OCI-LY3 (cell line): ENCODE measurements around the gene ZNF598.

ENCODE experiments used
- H2AFZ ChIP-seq: fragments of 200-600, 300-600 bp; shearing (Covaris generic); 2 replicates; pipeline ENCODE4 v1.6.0; 2014; ENCODE audit warnings: antibody characterized with exemption, low read depth, low read length
- H3K27ac ChIP-seq: fragments of 200-600, 300-600 bp; sonication (generic); 2 replicates; pipeline ENCODE4 v1.5.1; 2014; ENCODE audit warnings: mild to moderate bottlenecking, low read length, moderate library complexity, mixed read lengths
- H3K27me3 ChIP-seq: fragments of 200-600, 300-600 bp; sonication (generic); 2 replicates; pipeline ENCODE4 v1.6.1; 2014; ENCODE audit warnings: low read depth, low read length, mixed read lengths
- H3K36me3 ChIP-seq: fragments of 200-600, 300-600 bp; sonication (generic); replicated peaks from 2 replicates; pipeline ENCODE3; 2014; ENCODE audit warnings: low read depth, low read length, mixed read lengths
- H3K4me1 ChIP-seq: fragments of 300-600, 200-600 bp; sonication (generic); 2 replicates; pipeline ENCODE4 v1.6.1; 2014; ENCODE audit warnings: low read length, mixed read lengths
- H3K4me2 ChIP-seq: fragments of 200-600, 300-600 bp; sonication (generic); 2 replicates; pipeline ENCODE4 v1.6.1; 2014; ENCODE audit warnings: low read length, mixed read lengths
- H3K4me3 ChIP-seq: fragments of 300-600, 200-600 bp; sonication (generic); 2 replicates; pipeline ENCODE4 v1.5.1; 2014; ENCODE audit warnings: antibody characterized with exemption, mild to moderate bottlenecking, low read length, moderate library complexity
- H3K79me2 ChIP-seq: fragments of 300-600, 200-600 bp; shearing (Covaris generic); 2 replicates; pipeline ENCODE4 v1.6.1; 2014; ENCODE audit warnings: mild to moderate bottlenecking, low read length, mixed read lengths
- H3K9ac ChIP-seq: fragments of 300-600, 200-600 bp; shearing (Covaris generic); 2 replicates; pipeline ENCODE4 v1.6.0; 2014; ENCODE audit warnings: mild to moderate bottlenecking, low read length, moderate library complexity
- H3K9me3 ChIP-seq: fragments of 200-600, 300-600 bp; shearing (Covaris generic); 2 replicates; pipeline ENCODE4 v1.6.1; 2014; ENCODE audit warnings: low read length, mixed read lengths; ENCODE audit not compliant: insufficient read depth
- H4K20me1 ChIP-seq: fragments of 200-600, 300-600 bp; sonication (generic); 2 replicates; pipeline ENCODE4 v1.6.1; 2016; ENCODE audit warnings: low read length, mixed read lengths; ENCODE audit not compliant: insufficient read depth
- CTCF ChIP-seq: fragments of 200-600, 300-600 bp; sonication (generic); IDR thresholded peaks from 2 replicates; pipeline ENCODE4 v1.5.1; 2014; ENCODE audit warnings: antibody characterized with exemption, low read length, low read depth
- EZH2phosphoT487 ChIP-seq: fragments of 200-600 bp; shearing (Covaris generic); IDR thresholded peaks from 2 replicates; pipeline ENCODE4 v1.6.1; 2018; ENCODE audit warnings: antibody characterized with exemption, mixed run types, low read depth

The ZNF598 gene

GRCh38 chr16:2025251-2025650, 15.6 kb upstream of the ZNF598 start:
- Histone ChIP-seq H3K4me1 (peaks cover 10% of the 10 kb centered on the region; the same call in 1 of the 2 replicates), H3K79me2 (no peaks in the 10 kb centered on the region), H4K20me1 (no peaks in the 10 kb centered on the region), H3K27me3 (peaks cover 28% of the 10 kb centered on the region), H3K27ac (no peak overlapping the region), H3K36me3 (no peaks in the 10 kb centered on the region), H2AFZ (no peak overlapping the region), H3K9me3 (no peaks in the 10 kb centered on the region), H3K4me2 (no peak overlapping the region), H3K9ac (no peak overlapping the region), H3K4me3 (no peak overlapping the region)
- no peak for TF ChIP-seq EZH2phosphoT487
- TF ChIP-seq CTCF = no peak

DNA sequence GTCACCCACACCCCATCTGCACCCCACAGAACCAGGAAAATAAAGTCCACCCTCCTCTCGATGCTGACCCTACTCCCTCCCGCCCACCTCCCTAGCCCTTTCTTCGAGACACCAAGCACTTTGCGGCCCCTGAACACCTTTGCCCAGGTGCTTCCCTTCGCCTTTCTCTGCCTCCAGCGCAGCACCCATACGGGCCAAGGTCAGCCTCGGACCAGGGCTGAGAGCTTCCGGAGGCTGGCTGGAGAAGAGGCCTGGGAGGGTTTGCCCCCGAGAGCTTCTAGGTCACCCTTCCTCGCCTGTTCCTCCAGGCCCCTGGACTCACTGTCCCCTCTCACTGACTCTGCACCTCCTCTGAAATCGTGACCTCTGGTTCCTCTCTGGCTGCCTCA, 14.4 kb upstream of the ZNF598 start:
- TF ChIP-seq EZH2phosphoT487 = no peak
- TF ChIP-seq CTCF = no peak
- H4K20me1 ChIP-seq = no peaks in the 10 kb centered on the region
- H2AFZ ChIP-seq = no peak overlapping the region
- no peak overlapping the region for H3K4me3 ChIP-seq
- no peaks in the 10 kb centered on the region for H3K36me3 ChIP-seq
- H3K4me2 ChIP-seq = peak overlapping the region; percentile 93; the same call in 1 of the 2 replicates
- H3K9ac ChIP-seq = no peak overlapping the region
- H3K79me2 ChIP-seq = no peaks in the 10 kb centered on the region
- H3K27me3 ChIP-seq = peaks cover 28% of the 10 kb centered on the region
- no peaks in the 10 kb centered on the region for H3K9me3 ChIP-seq
- no peak overlapping the region for H3K27ac ChIP-seq
- H3K4me1 ChIP-seq = peaks cover 10% of the 10 kb centered on the region; the same call in 1 of the 2 replicates

DNA sequence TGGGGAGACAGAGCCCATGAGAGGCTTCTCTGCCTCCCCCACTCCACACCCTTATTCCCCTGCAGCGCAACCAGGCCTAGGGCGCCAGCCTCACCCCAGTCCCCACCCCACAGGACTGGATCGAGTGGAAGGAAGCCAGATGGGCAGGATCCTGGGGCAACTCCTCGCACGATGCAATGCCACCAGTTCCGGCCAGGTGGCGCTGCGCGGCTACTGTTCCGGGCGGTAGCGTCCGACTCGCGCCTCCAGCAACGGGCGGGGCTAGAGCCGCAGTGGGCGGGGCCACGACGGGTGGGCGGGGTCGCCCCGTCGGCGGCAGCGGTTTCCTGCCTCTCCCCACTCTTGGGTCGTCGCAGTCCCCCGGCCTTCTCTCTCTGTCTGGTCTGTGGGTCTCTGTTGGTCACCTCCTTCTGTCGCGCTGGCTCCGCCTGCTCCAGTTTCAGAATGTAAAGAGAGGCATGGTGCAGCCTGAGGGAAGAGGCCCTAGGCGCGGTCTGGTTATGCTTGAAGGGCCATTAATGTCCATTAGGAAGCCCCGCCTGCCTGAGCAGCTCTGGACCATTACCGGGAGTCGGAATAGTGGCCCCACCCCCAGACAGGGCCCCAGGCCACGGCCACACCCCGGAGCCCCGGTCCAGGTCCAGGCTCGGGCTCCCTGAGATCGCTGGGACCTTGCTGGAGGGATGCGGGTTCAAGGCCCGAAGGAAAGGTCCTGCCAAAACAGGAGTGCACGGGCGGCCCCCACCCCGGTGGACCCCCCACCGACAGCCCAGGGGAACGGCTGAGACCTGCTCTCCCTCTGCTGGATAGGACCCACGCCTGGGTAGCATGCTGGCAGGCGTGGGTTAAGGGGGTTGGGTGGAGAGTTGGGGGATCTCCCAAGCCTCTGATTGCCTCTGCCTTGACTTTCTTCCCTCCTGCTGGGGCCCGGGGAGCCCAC, 13.7 kb upstream of the ZNF598 start:
- H3K4me1 ChIP-seq = peaks cover 10% of the 10 kb centered on the region; the same call in 1 of the 2 replicates
- no peak overlapping the region for H3K27ac ChIP-seq
- H3K27me3 ChIP-seq = peaks cover 23% of the 10 kb centered on the region
- peak overlapping the region; percentile 82 for H3K4me3 ChIP-seq
- H3K79me2 ChIP-seq = no peaks in the 10 kb centered on the region
- peak overlapping the region; percentile 88 for H2AFZ ChIP-seq
- H3K4me2 ChIP-seq = peak overlapping the region; percentile 93
- peak overlapping the region; percentile 62 for H3K9ac ChIP-seq
- no peaks in the 10 kb centered on the region for H3K9me3 ChIP-seq
- H4K20me1 ChIP-seq = no peaks in the 10 kb centered on the region
- no peaks in the 10 kb centered on the region for H3K36me3 ChIP-seq
- peak; percentile 88 for TF ChIP-seq CTCF
- no peak for TF ChIP-seq EZH2phosphoT487

GRCh38 chr16:2022723-2023091, 13.1 kb upstream of the ZNF598 start:
- H3K9ac ChIP-seq = peak overlapping the region; percentile 62
- H3K4me3 ChIP-seq = peak overlapping the region; percentile 82
- peak overlapping the region; percentile 87 for H2AFZ ChIP-seq
- no peaks in the 10 kb centered on the region for H3K79me2 ChIP-seq
- TF ChIP-seq EZH2phosphoT487 (no peak), CTCF (no peak)
- no peaks in the 10 kb centered on the region for H3K36me3 ChIP-seq
- H3K4me1 ChIP-seq = peaks cover 10% of the 10 kb centered on the region; the same call in 1 of the 2 replicates
- peak overlapping the region; percentile 93 for H3K4me2 ChIP-seq
- H3K27me3 ChIP-seq = peaks cover 16% of the 10 kb centered on the region
- no peaks in the 10 kb centered on the region for H4K20me1 ChIP-seq
- H3K27ac ChIP-seq = no peak overlapping the region
- no peaks in the 10 kb centered on the region for H3K9me3 ChIP-seq
